Nephron progenitor cell (in vitro differentiated cells): ENCODE measurements around the gene IP6K1.

Experiments used
- DNase-seq: peaks from one replicate; pipeline ENCODE4 v3.0.0; 2021
- H3K27ac Mint-ChIP-seq: 2 replicates; pipeline ENCODE4 v1.8.0; 2021; ENCODE audit warnings: mild to moderate bottlenecking, moderate library complexity, mixed read lengths
- H3K27me3 Mint-ChIP-seq: 2 replicates; pipeline ENCODE4 v1.8.0; 2021; ENCODE audit warnings: mild to moderate bottlenecking, low read depth, mixed read lengths; ENCODE audit not compliant: poor library complexity
- H3K36me3 Mint-ChIP-seq: 2 replicates; pipeline ENCODE4 v1.8.0; 2021; ENCODE audit warnings: low read depth, mixed read lengths
- H3K4me1 Mint-ChIP-seq: 2 replicates; pipeline ENCODE4 v1.8.0; 2021; ENCODE audit warnings: mixed read lengths
- H3K4me3 Mint-ChIP-seq: 2 replicates; pipeline ENCODE4 v1.8.0; 2021; ENCODE audit warnings: mild to moderate bottlenecking, moderate library complexity, mixed read lengths
- H3K9me3 Mint-ChIP-seq: 2 replicates; pipeline ENCODE4 v1.8.0; 2021; ENCODE audit warnings: mild to moderate bottlenecking, moderate library complexity, mixed read lengths
- CTCF ChIP-seq: fragments of 200-600 bp; sonication (generic); IDR thresholded peaks from 2 replicates; pipeline ENCODE4 v1.5.0; 2021; ENCODE audit warnings: antibody characterized with exemption

IP6K1 gene

GRCh38 chr3:49732597-49732996 lies 53.7 kb downstream of the IP6K1 start:
- Mint-ChIP-seq H3K4me3 (no peak overlapping the region), H3K4me1 (no peaks in the 10 kb centered on the region), H3K36me3 (peaks cover 73% of the 10 kb centered on the region), H3K27ac (no peak overlapping the region), H3K9me3 (no peaks in the 10 kb centered on the region), H3K27me3 (no peaks in the 10 kb centered on the region)
- no peak for TF ChIP-seq CTCF
- DNase-seq, result no peak

GRCh38 chr3:49729966-49730609 lies 56.3 kb downstream of the IP6K1 start:
- no peak for TF ChIP-seq CTCF
- Mint-ChIP-seq H3K27ac (no peak overlapping the region), H3K4me1 (no peaks in the 10 kb centered on the region), H3K9me3 (no peaks in the 10 kb centered on the region), H3K4me3 (no peak overlapping the region), H3K36me3 (peaks cover 55% of the 10 kb centered on the region), H3K27me3 (no peaks in the 10 kb centered on the region)
- DNase-seq, result no peak

GRCh38 chr3:49727924-49728361 lies 58.4 kb downstream of the IP6K1 start:
- H3K4me3 Mint-ChIP-seq, result no peak overlapping the region
- H3K4me1 Mint-ChIP-seq, result peaks cover 15% of the 10 kb centered on the region
- peak overlapping the region; percentile 48 for H3K27ac Mint-ChIP-seq
- no peaks in the 10 kb centered on the region for H3K27me3 Mint-ChIP-seq
- no peaks in the 10 kb centered on the region for H3K9me3 Mint-ChIP-seq
- no peak for DNase-seq
- peaks cover 38% of the 10 kb centered on the region for H3K36me3 Mint-ChIP-seq
- no peak for TF ChIP-seq CTCF

GRCh38 chr3:49727154-49727923 lies 59.0 kb downstream of the IP6K1 start:
- Mint-ChIP-seq H3K9me3 (no peaks in the 10 kb centered on the region), H3K36me3 (peaks cover 32% of the 10 kb centered on the region), H3K27ac (no peak overlapping the region), H3K4me3 (no peak overlapping the region), H3K4me1 (peaks cover 21% of the 10 kb centered on the region), H3K27me3 (no peaks in the 10 kb centered on the region)
- no peak for DNase-seq
- no peak for TF ChIP-seq CTCF

- H3K27me3 Mint-ChIP-seq, result no peaks in the 10 kb centered on the region
- DNase-seq, result no peak
- no peaks in the 10 kb centered on the region for H3K9me3 Mint-ChIP-seq
- peak overlapping the region; percentile 94 for H3K27ac Mint-ChIP-seq
- peaks cover 23% of the 10 kb centered on the region for H3K36me3 Mint-ChIP-seq
- no peak for TF ChIP-seq CTCF
- peaks cover 21% of the 10 kb centered on the region for H3K4me1 Mint-ChIP-seq
- H3K4me3 Mint-ChIP-seq, result no peak overlapping the region
Observed at GRCh38 chr3:49725906-49726681, 60.2 kb downstream of the IP6K1 start.
